HEK293 (cell line): ENCODE measurements around the gene CLEC2D.

Source experiments
- CTCF ChIA-PET: fragments of 350-600 bp; formaldehyde crosslinking; extraction: SDS; loops from one replicate; lab custom pipeline; 2021; ENCODE audit warnings: antibody characterized with exemption; lab: Yijun Ruan, JAX
- POLR2A ChIA-PET: fragments of 300-600 bp; formaldehyde crosslinking; extraction: SDS; loops from one replicate; lab custom pipeline; 2020; ENCODE audit warnings: antibody characterized with exemption, inconsistent platforms; lab: Yijun Ruan, JAX
- H3K27ac ChIP-seq: fragments of 200-500 bp; sonication (Bioruptor generic); 2 replicates; pipeline ENCODE4 v1.5.1; 2014; ENCODE audit warnings: low read depth, low read length, control low read depth, inconsistent platforms; ENCODE audit errors: extremely low read depth
- H3K36me3 ChIP-seq, 2 experiments: fragments of 200-500 bp in 1 of 2; sonication (Bioruptor generic) in 1 of 2; 1 replicate in 1 of 2; 2 replicates in 1 of 2; pipeline ENCODE4 v1.5.1; 2014 to 2017; ENCODE audit warnings: inconsistent platforms in 2 of 2, low read length in 2 of 2; ENCODE audit not compliant: control insufficient read depth in 2 of 2, insufficient read depth in 1 of 2
- H3K4me1 ChIP-seq: fragments of 200-500 bp; sonication (Bioruptor generic); 2 replicates; pipeline ENCODE4 v1.5.1; 2014; ENCODE audit warnings: mild to moderate bottlenecking, low read length, inconsistent platforms; ENCODE audit not compliant: control insufficient read depth, insufficient read depth
- H3K4me3 ChIP-seq: 2 replicates; pipeline ENCODE4 v1.5.1; 2011; ENCODE audit warnings: low read depth, mild to moderate bottlenecking, control low read depth, low read length, moderate library complexity
- H3K9me3 ChIP-seq: fragments of 200-500 bp; sonication (Bioruptor generic); 2 replicates; pipeline ENCODE4 v1.5.1; 2014; ENCODE audit warnings: low read depth, low read length, inconsistent platforms; ENCODE audit not compliant: control insufficient read depth, insufficient read depth
- KLF1 ChIP-seq: fragments of 450-650 bp; formaldehyde crosslinking; IDR thresholded peaks from 2 replicates; pipeline ENCODE4 v1.5.1; 2016; ENCODE audit warnings: missing biosample characterization, missing genetic modification characterization
- RBAK ChIP-seq: fragments of 450-650 bp; formaldehyde crosslinking; IDR thresholded peaks from 2 replicates; pipeline ENCODE4 v1.5.1; 2016; ENCODE audit warnings: missing biosample characterization, missing genetic modification characterization
- ZNF175 ChIP-seq: fragments of 450-650 bp; formaldehyde crosslinking; IDR thresholded peaks from 2 replicates; pipeline ENCODE4 v1.5.1; 2016; ENCODE audit warnings: missing biosample characterization, missing genetic modification characterization
- ZNF23 ChIP-seq: fragments of 450-650 bp; formaldehyde crosslinking; IDR thresholded peaks from 2 replicates; pipeline ENCODE4 v1.5.1; 2016; ENCODE audit warnings: missing biosample characterization, missing genetic modification characterization, borderline replicate concordance
- ZNF350 ChIP-seq: fragments of 450-650 bp; formaldehyde crosslinking; IDR thresholded peaks from 2 replicates; pipeline ENCODE4 v1.5.0; 2017; ENCODE audit warnings: missing biosample characterization, mild to moderate bottlenecking, missing genetic modification characterization
- ZNF391 ChIP-seq: fragments of 450-650 bp; formaldehyde crosslinking; IDR thresholded peaks from 2 replicates; pipeline ENCODE4 v1.5.1; 2016; ENCODE audit warnings: low read depth, missing biosample characterization, missing genetic modification characterization, borderline replicate concordance
- ZNF585B ChIP-seq: fragments of 450-650 bp; formaldehyde crosslinking; IDR thresholded peaks from 2 replicates; pipeline ENCODE4 v1.5.1; 2016; ENCODE audit warnings: missing biosample characterization, missing genetic modification characterization
- ZNF600 ChIP-seq: fragments of 450-650 bp; formaldehyde crosslinking; IDR thresholded peaks from 2 replicates; pipeline ENCODE4 v1.5.1; 2016; ENCODE audit warnings: missing biosample characterization, missing genetic modification characterization
- ZNF623 ChIP-seq: fragments of 450-650 bp; formaldehyde crosslinking; IDR thresholded peaks from 2 replicates; pipeline ENCODE4 v1.5.1; 2016; ENCODE audit warnings: missing biosample characterization, missing genetic modification characterization
- ZNF670 ChIP-seq: fragments of 450-650 bp; formaldehyde crosslinking; IDR thresholded peaks from 2 replicates; pipeline ENCODE4 v1.5.1; 2016; ENCODE audit warnings: missing biosample characterization, missing genetic modification characterization, low read depth
- ZSCAN23 ChIP-seq: fragments of 450-650 bp; formaldehyde crosslinking; IDR thresholded peaks from 2 replicates; pipeline ENCODE4 v1.5.1; 2016; ENCODE audit warnings: missing biosample characterization, missing genetic modification characterization
- TF ChIP-seq, protein P1 (sequence below): fragments of 450-650 bp; formaldehyde crosslinking; IDR thresholded peaks from 2 replicates; pipeline ENCODE4 v1.5.1; 2016; ENCODE audit warnings: missing biosample characterization, missing genetic modification characterization
- TF ChIP-seq, protein P2 (sequence below): fragments of 450-650 bp; formaldehyde crosslinking; IDR thresholded peaks from 2 replicates; pipeline ENCODE4 v1.5.1; 2017; ENCODE audit warnings: missing biosample characterization, missing genetic modification characterization
- TF ChIP-seq, protein P3 (sequence below): fragments of 450-650 bp; formaldehyde crosslinking; IDR thresholded peaks from 2 replicates; pipeline ENCODE4 v1.5.1; 2017; ENCODE audit warnings: missing biosample characterization, missing genetic modification characterization
- TF ChIP-seq, protein P4 (sequence below): IDR thresholded peaks from 2 replicates; pipeline ENCODE4 v1.6.1; 2011; ENCODE audit warnings: mild to moderate bottlenecking, low read depth, low read length, borderline replicate concordance
- TF ChIP-seq, protein P5 (sequence below): fragments of 450-650 bp; formaldehyde crosslinking; IDR thresholded peaks from 2 replicates; pipeline ENCODE4 v1.5.1; 2016; ENCODE audit warnings: missing biosample characterization, missing genetic modification characterization
- TF ChIP-seq, protein P6 (sequence below): sonication (generic); formaldehyde crosslinking; IDR thresholded peaks from 2 replicates; pipeline ENCODE4 v1.8.1; 2022; ENCODE audit warnings: mild to moderate bottlenecking, moderate library complexity, missing genetic modification reagents
- TF ChIP-seq, protein P7 (sequence below): fragments of 450-650 bp; formaldehyde crosslinking; IDR thresholded peaks from 2 replicates; pipeline ENCODE4 v1.5.1; 2016; ENCODE audit warnings: missing biosample characterization, missing genetic modification characterization

CLEC2D gene

DNA sequence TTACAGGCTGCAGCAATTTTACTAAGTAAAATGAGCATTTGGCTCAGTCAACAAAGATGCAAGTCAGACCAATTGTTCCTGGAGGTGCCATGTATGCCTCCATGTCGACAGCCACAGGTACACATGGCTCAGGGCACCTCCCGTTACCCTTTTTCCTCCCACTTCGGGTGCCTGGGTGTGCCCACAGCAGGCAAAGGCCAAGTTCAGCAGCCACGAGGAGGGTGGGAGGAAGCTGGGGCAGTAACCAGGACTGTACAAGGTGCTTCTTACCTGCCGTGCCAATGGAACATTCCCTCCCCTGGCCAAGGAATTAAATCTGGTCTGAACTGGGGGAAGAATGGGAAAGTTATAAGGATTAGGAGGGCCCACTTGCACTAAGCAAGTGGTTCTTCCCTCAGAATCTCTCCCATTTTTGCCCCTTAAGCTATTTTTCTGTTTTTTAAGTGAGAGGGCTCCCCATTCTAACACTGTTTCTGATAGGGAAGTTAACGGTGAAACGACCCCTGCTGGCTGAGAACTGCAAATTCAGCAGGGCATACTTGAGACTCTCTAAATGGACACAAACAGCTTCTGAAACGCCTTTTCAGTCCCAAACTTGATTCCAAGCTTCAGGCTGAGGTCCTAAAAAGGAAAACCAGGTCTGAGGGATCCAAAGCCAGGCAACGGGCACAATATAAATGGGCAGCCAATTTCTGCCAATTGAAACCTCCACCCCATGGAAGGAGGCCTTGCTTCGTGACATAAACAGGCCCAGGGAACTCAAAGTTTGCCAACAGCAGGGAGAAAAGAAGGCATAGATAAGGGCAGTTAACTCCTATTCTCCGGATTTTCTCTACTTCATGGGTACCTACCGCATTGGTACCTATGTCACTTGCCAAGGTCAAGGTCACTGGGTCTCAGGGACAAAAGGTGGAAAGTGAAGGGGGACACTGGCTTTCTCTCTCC is 38.6 kb downstream of the CLEC2D start (continued):
- TF ChIP-seq, protein P1, sequence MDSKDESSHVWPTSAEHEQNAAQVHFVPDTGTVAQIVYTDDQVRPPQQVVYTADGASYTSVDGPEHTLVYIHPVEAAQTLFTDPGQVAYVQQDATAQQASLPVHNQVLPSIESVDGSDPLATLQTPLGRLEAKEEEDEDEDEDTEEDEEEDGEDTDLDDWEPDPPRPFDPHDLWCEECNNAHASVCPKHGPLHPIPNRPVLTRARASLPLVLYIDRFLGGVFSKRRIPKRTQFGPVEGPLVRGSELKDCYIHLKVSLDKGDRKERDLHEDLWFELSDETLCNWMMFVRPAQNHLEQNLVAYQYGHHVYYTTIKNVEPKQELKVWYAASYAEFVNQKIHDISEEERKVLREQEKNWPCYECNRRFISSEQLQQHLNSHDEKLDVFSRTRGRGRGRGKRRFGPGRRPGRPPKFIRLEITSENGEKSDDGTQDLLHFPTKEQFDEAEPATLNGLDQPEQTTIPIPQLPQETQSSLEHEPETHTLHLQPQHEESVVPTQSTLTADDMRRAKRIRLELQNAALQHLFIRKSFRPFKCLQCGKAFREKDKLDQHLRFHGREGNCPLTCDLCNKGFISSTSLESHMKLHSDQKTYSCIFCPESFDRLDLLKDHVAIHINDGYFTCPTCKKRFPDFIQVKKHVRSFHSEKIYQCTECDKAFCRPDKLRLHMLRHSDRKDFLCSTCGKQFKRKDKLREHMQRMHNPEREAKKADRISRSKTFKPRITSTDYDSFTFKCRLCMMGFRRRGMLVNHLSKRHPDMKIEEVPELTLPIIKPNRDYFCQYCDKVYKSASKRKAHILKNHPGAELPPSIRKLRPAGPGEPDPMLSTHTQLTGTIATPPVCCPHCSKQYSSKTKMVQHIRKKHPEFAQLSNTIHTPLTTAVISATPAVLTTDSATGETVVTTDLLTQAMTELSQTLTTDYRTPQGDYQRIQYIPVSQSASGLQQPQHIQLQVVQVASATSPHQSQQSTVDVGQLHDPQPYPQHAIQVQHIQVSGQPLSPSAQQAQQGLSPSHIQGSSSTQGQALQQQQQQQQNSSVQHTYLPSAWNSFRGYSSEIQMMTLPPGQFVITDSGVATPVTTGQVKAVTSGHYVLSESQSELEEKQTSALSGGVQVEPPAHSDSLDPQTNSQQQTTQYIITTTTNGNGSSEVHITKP (tag by site-specific recombination) = 0 out of 2 replicates have a peak, but pooled peaks have one; percentile 17
- no peak for TF ChIP-seq ZNF670
- no peak for TF ChIP-seq ZNF585B
- TF ChIP-seq, protein P2, sequence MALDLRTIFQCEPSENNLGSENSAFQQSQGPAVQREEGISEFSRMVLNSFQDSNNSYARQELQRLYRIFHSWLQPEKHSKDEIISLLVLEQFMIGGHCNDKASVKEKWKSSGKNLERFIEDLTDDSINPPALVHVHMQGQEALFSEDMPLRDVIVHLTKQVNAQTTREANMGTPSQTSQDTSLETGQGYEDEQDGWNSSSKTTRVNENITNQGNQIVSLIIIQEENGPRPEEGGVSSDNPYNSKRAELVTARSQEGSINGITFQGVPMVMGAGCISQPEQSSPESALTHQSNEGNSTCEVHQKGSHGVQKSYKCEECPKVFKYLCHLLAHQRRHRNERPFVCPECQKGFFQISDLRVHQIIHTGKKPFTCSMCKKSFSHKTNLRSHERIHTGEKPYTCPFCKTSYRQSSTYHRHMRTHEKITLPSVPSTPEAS (tag by site-specific recombination) = no peak

DNA sequence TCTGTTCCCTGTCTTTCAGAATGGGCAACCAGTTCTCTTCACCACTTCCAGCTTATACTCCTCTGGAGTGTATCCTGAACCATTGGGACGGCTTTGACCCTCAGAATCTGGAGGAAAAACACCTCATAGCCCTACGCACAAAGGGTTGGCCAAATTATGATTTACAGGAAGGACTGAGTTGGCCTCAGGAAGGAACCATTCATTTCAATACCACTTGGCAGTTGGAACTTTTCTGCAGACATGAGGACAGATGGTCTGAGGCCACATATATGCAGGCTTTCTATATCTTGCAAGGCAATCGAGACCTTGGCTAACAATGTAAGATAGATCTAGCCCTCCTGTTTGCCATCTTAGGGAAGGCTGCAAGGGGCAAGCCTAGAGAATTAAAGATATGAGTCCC is 39.3 kb downstream of the CLEC2D start:
- ChIA-PET POLR2A (no interaction called here), CTCF (interaction anchor here (0.6 to 7.2 kb wide), 20 partner anchors 9 to 1051 kb away, joined by 3 to 87 read pairs (median 4); no protein-coding TSS in a partner anchor)
- no peaks in the 10 kb centered on the region for H3K4me1 ChIP-seq
- no peaks in the 10 kb centered on the region for H3K36me3 ChIP-seq
- no peak for TF ChIP-seq ZSCAN23 (tag by site-specific recombination)
- TF ChIP-seq, protein P3, sequence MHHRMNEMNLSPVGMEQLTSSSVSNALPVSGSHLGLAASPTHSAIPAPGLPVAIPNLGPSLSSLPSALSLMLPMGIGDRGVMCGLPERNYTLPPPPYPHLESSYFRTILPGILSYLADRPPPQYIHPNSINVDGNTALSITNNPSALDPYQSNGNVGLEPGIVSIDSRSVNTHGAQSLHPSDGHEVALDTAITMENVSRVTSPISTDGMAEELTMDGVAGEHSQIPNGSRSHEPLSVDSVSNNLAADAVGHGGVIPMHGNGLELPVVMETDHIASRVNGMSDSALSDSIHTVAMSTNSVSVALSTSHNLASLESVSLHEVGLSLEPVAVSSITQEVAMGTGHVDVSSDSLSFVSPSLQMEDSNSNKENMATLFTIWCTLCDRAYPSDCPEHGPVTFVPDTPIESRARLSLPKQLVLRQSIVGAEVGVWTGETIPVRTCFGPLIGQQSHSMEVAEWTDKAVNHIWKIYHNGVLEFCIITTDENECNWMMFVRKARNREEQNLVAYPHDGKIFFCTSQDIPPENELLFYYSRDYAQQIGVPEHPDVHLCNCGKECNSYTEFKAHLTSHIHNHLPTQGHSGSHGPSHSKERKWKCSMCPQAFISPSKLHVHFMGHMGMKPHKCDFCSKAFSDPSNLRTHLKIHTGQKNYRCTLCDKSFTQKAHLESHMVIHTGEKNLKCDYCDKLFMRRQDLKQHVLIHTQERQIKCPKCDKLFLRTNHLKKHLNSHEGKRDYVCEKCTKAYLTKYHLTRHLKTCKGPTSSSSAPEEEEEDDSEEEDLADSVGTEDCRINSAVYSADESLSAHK (tag by site-specific recombination) = no peak
- TF ChIP-seq, protein P4, sequence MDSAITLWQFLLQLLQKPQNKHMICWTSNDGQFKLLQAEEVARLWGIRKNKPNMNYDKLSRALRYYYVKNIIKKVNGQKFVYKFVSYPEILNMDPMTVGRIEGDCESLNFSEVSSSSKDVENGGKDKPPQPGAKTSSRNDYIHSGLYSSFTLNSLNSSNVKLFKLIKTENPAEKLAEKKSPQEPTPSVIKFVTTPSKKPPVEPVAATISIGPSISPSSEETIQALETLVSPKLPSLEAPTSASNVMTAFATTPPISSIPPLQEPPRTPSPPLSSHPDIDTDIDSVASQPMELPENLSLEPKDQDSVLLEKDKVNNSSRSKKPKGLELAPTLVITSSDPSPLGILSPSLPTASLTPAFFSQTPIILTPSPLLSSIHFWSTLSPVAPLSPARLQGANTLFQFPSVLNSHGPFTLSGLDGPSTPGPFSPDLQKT = no peak
- TF ChIP-seq ZNF623 (tag by site-specific recombination) = no peak
- TF ChIP-seq KLF1 = no peak
- TF ChIP-seq, protein P5, sequence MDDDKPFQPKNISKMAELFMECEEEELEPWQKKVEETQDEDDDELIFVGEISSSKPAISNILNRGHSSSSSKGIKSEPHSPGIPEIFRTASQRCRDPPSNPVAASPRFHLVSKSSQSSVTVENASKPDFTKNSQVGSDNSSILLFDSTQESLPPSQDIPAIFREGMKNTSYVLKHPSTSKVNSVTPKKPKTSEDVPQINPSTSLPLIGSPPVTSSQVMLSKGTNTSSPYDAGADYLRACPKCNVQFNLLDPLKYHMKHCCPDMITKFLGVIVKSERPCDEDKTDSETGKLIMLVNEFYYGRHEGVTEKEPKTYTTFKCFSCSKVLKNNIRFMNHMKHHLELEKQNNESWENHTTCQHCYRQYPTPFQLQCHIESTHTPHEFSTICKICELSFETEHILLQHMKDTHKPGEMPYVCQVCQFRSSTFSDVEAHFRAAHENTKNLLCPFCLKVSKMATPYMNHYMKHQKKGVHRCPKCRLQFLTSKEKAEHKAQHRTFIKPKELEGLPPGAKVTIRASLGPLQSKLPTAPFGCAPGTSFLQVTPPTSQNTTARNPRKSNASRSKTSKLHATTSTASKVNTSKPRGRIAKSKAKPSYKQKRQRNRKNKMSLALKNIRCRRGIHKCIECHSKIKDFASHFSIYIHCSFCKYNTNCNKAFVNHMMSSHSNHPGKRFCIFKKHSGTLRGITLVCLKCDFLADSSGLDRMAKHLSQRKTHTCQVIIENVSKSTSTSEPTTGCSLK (tag by site-specific recombination) = no peak
- TF ChIP-seq ZNF585B = no peak
- TF ChIP-seq, protein P6, sequence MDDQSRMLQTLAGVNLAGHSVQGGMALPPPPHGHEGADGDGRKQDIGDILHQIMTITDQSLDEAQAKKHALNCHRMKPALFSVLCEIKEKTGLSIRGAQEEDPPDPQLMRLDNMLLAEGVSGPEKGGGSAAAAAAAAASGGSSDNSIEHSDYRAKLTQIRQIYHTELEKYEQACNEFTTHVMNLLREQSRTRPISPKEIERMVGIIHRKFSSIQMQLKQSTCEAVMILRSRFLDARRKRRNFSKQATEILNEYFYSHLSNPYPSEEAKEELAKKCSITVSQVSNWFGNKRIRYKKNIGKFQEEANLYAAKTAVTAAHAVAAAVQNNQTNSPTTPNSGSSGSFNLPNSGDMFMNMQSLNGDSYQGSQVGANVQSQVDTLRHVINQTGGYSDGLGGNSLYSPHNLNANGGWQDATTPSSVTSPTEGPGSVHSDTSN (CRISPR knock-in tag) = no peak
- TF ChIP-seq ZNF391 (tag by site-specific recombination) = no peak
- TF ChIP-seq, protein P7, sequence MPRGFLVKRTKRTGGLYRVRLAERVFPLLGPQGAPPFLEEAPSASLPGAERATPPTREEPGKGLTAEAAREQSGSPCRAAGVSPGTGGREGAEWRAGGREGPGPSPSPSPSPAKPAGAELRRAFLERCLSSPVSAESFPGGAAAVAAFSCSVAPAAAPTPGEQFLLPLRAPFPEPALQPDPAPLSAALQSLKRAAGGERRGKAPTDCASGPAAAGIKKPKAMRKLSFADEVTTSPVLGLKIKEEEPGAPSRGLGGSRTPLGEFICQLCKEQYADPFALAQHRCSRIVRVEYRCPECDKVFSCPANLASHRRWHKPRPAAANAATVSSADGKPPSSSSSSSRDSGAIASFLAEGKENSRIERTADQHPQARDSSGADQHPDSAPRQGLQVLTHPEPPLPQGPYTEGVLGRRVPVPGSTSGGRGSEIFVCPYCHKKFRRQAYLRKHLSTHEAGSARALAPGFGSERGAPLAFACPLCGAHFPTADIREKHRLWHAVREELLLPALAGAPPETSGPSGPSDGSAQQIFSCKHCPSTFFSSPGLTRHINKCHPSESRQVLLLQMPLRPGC (tag by site-specific recombination) = no peak
- no peak for TF ChIP-seq RBAK (tag by site-specific recombination)
- no peak for TF ChIP-seq ZNF600 (tag by site-specific recombination)
- no peak for TF ChIP-seq ZNF175
- TF ChIP-seq ZNF350 (tag by site-specific recombination) = no peak
- no peak for TF ChIP-seq ZNF23 (tag by site-specific recombination)
- no peak overlapping the region for H3K4me3 ChIP-seq
- no peak overlapping the region for H3K27ac ChIP-seq
- H3K9me3 ChIP-seq = no peaks in the 10 kb centered on the region
